ENCODE measurements around the gene EFHD1.

EFHD1 gene

DNA sequence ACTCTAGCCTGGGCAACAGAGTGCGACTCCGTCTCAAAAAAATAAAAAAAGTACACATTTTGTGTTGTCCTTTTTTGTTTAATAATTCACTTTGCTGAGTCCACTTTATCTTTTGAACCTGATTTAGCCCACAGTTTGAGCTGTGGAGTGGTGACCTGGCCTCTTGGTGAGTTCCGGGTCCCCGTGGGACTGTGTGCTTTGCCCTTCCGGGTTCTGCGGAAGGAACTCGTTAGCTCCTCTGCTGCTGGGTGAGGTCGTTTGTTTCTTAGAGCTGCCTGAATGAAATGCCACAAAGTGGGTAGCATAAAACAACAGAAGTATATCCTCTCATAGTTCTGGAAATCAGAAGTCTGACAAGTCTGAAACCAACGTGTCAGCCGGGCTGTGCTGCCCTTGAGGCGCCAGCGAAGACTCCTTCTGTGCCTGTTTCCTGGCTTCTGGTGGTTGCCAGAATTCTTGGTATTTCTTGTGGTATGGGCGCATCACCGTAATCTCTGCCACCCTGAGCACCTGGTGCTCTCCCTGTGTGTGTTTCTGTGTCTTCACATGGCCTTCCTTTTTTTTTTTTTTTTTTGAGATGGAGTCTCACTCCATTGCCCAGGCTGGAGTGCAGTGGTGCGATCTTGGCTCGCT is 3.5 kb downstream of the EFHD1 start:
- H3K27ac ChIP-seq (ENCODE audit: low read depth, low read length), result no peak overlapping the region
- H3K4me3 ChIP-seq (ENCODE audit: low read depth, low read length), result no peak overlapping the region
- H3K9ac ChIP-seq (ENCODE audit: low read length), result no peak overlapping the region
- no peaks in the 10 kb centered on the region; the same call in 1 of the 2 replicates for H3K4me1 ChIP-seq (ENCODE audit: control insufficient read depth, insufficient read depth, low read length)
- no peaks in the 10 kb centered on the region for H3K9me3 ChIP-seq (ENCODE audit: control insufficient read depth, insufficient read depth, low read depth, low read length)
- H3K27me3 ChIP-seq (ENCODE audit: control insufficient read depth, insufficient read depth, low read length), result peaks cover 74% of the 10 kb centered on the region
- H3K36me3 ChIP-seq (ENCODE audit: control insufficient read depth, insufficient read depth, low read length), result no peaks in the 10 kb centered on the region

- no peaks in the 10 kb centered on the region for H3K36me3 ChIP-seq (ENCODE audit: control insufficient read depth, insufficient read depth, low read length)
- H3K9ac ChIP-seq (ENCODE audit: low read length), result no peak overlapping the region
- no peak overlapping the region for H3K27ac ChIP-seq (ENCODE audit: low read depth, low read length)
- H3K4me3 ChIP-seq (ENCODE audit: low read depth, low read length), result no peak overlapping the region
- no peaks in the 10 kb centered on the region for H3K9me3 ChIP-seq (ENCODE audit: control insufficient read depth, insufficient read depth, low read depth, low read length)
- no peaks in the 10 kb centered on the region; the same call in 1 of the 2 replicates for H3K4me1 ChIP-seq (ENCODE audit: control insufficient read depth, insufficient read depth, low read length)
- H3K27me3 ChIP-seq (ENCODE audit: control insufficient read depth, insufficient read depth, low read length), result peaks cover 63% of the 10 kb centered on the region
These were observed 4.6 kb downstream of the EFHD1 start for GRCh38 chr2:232637866-232638583.

DNA sequence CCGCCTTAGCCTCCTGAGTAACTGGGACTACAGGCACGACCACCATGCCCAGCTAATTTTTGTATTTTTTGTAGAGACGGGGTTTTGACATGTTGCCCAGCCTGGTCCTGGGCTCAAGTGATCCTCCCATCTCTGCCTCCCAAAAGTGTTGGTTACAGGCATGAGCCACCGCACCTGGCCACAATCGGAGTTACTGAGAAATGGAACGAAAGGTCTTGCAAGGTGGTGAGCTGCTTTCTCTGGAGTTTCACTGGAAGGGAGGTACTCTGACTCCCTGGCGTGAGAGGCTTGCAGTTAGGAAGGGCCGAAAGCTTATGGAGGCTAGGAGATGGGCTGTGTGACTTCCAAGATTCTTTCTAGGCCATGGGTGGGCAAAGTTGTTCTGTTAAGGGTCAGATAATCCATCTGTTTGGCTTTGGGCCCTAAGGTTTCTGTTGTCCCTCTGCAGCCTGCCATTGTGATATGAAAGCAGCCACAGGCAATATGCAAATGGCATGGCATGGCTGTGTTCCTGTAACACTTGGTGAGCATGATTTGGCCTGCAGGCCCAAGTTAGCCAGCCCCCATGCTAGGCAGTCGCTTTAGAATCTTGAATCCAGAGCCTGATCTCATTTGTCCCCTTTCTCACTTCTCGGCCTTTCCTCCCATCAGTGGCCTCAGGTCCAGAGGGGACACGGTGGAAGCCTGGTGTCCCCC is 7.9 kb downstream of the EFHD1 start:
- H3K27me3 ChIP-seq (ENCODE audit: control insufficient read depth, insufficient read depth, low read length), result peaks cover 30% of the 10 kb centered on the region
- no peaks in the 10 kb centered on the region for H3K9me3 ChIP-seq (ENCODE audit: control insufficient read depth, insufficient read depth, low read depth, low read length)
- H3K36me3 ChIP-seq (ENCODE audit: control insufficient read depth, insufficient read depth, low read length), result no peaks in the 10 kb centered on the region
- no peak overlapping the region for H3K9ac ChIP-seq (ENCODE audit: low read length)
- H3K27ac ChIP-seq (ENCODE audit: low read depth, low read length), result no peak overlapping the region
- no peaks in the 10 kb centered on the region; the same call in 1 of the 2 replicates for H3K4me1 ChIP-seq (ENCODE audit: control insufficient read depth, insufficient read depth, low read length)
- H3K4me3 ChIP-seq (ENCODE audit: low read depth, low read length), result no peak overlapping the region

- no peaks in the 10 kb centered on the region for H3K36me3 ChIP-seq (ENCODE audit: control insufficient read depth, insufficient read depth, low read length)
- peaks cover 17% of the 10 kb centered on the region for H3K27me3 ChIP-seq (ENCODE audit: control insufficient read depth, insufficient read depth, low read length)
- H3K4me3 ChIP-seq (ENCODE audit: low read depth, low read length), result no peak overlapping the region
- H3K4me1 ChIP-seq (ENCODE audit: control insufficient read depth, insufficient read depth, low read length), result no peaks in the 10 kb centered on the region; the same call in 1 of the 2 replicates
- H3K27ac ChIP-seq (ENCODE audit: low read depth, low read length), result no peak overlapping the region
- H3K9ac ChIP-seq (ENCODE audit: low read length), result no peak overlapping the region
- H3K9me3 ChIP-seq (ENCODE audit: control insufficient read depth, insufficient read depth, low read depth, low read length), result no peaks in the 10 kb centered on the region
These were observed 9.7 kb downstream of the EFHD1 start for GRCh38 chr2:232643147-232643425.

DNA sequence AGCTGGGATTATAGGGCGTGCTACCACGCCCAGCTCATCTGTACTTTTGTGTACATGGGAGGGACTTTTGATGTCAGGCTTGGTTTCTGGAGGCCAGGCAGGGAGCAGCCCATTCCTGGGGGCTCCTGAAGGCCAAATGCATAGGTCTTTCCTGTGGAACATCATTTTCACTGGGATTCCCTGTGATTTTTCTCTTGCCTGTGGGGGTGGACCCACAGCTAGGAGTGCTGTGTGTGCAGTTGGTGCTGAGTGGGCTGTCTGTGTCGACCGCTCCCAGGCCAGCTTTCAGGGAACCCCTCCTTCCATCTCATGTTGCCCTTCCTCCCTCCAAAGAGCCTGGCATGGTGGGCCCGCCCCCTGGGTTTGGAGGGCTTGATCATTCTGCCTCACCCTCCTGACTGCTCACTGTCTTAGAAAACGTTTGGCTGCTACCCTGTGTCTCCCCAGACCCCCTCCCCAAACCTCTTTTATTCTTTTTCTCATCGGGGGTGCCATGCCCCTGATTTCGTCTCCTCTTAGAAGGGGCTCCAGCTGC is 10.5 kb downstream of the EFHD1 start:
- H3K9me3 ChIP-seq (ENCODE audit: control insufficient read depth, insufficient read depth, low read depth, low read length), result no peaks in the 10 kb centered on the region
- H3K4me3 ChIP-seq (ENCODE audit: low read depth, low read length), result no peak overlapping the region
- no peaks in the 10 kb centered on the region; the same call in 1 of the 2 replicates for H3K4me1 ChIP-seq (ENCODE audit: control insufficient read depth, insufficient read depth, low read length)
- no peak overlapping the region for H3K9ac ChIP-seq (ENCODE audit: low read length)
- H3K27me3 ChIP-seq (ENCODE audit: control insufficient read depth, insufficient read depth, low read length), result peaks cover 10% of the 10 kb centered on the region
- H3K27ac ChIP-seq (ENCODE audit: low read depth, low read length), result no peak overlapping the region
- H3K36me3 ChIP-seq (ENCODE audit: control insufficient read depth, insufficient read depth, low read length), result no peaks in the 10 kb centered on the region

DNA sequence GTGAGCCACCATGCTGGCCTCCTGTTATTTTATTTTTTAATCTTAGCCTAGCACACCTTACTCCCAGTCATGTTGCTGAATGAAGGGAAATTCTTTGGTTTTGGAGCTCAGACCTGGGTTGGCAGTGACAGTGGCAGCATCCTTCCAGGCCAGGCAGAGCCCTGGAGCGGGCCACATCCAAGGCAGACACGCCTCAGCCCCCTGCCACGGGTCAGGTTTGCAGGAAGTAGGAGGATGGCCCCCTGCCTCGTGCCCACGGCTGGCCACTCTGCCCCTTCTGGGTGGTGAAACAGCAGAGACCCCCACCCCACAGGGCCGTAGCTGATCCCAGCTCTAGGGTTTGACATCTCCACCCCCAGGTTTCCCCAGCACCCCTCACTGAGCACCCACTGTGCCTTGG is 11.7 kb downstream of the EFHD1 start:
- no peaks in the 10 kb centered on the region for H3K9me3 ChIP-seq (ENCODE audit: control insufficient read depth, insufficient read depth, low read depth, low read length)
- H3K4me3 ChIP-seq (ENCODE audit: low read depth, low read length), result no peak overlapping the region
- H3K27me3 ChIP-seq (ENCODE audit: control insufficient read depth, insufficient read depth, low read length), result no peaks in the 10 kb centered on the region; the same call in 1 of the 2 replicates
- no peak overlapping the region for H3K9ac ChIP-seq (ENCODE audit: low read length)
- H3K36me3 ChIP-seq (ENCODE audit: control insufficient read depth, insufficient read depth, low read length), result no peaks in the 10 kb centered on the region
- peaks cover 7% of the 10 kb centered on the region; the same call in 1 of the 2 replicates for H3K4me1 ChIP-seq (ENCODE audit: control insufficient read depth, insufficient read depth, low read length)
- H3K27ac ChIP-seq (ENCODE audit: low read depth, low read length), result no peak overlapping the region

GRCh38 chr2:232646726-232647125 is 13.3 kb downstream of the EFHD1 start:
- Histone ChIP-seq H3K9me3 (ENCODE audit: control insufficient read depth, insufficient read depth, low read depth, low read length) (no peaks in the 10 kb centered on the region), H3K4me3 (ENCODE audit: low read depth, low read length) (no peak overlapping the region), H3K27me3 (ENCODE audit: control insufficient read depth, insufficient read depth, low read length) (no peaks in the 10 kb centered on the region), H3K27ac (ENCODE audit: low read depth, low read length) (no peak overlapping the region), H3K36me3 (ENCODE audit: control insufficient read depth, insufficient read depth, low read length) (no peaks in the 10 kb centered on the region), H3K9ac (ENCODE audit: low read length) (no peak overlapping the region), H3K4me1 (ENCODE audit: control insufficient read depth, insufficient read depth, low read length) (peaks cover 7% of the 10 kb centered on the region; the same call in 1 of the 2 replicates)

GRCh38 chr2:232647261-232647660 is 13.9 kb downstream of the EFHD1 start:
- H3K9ac ChIP-seq (ENCODE audit: low read length), result no peak overlapping the region

GRCh38 chr2:232649033-232649432 is 15.6 kb downstream of the EFHD1 start:
- Histone ChIP-seq H3K4me1 (ENCODE audit: control insufficient read depth, insufficient read depth, low read length) (peaks cover 16% of the 10 kb centered on the region; the same call in 1 of the 2 replicates), H3K9me3 (ENCODE audit: control insufficient read depth, insufficient read depth, low read depth, low read length) (no peaks in the 10 kb centered on the region), H3K27me3 (ENCODE audit: control insufficient read depth, insufficient read depth, low read length) (no peaks in the 10 kb centered on the region), H3K4me3 (ENCODE audit: low read depth, low read length) (no peak overlapping the region), H3K36me3 (ENCODE audit: control insufficient read depth, insufficient read depth, low read length) (no peaks in the 10 kb centered on the region), H3K9ac (ENCODE audit: low read length) (no peak overlapping the region), H3K27ac (ENCODE audit: low read depth, low read length) (no peak overlapping the region)

More at GRCh38 chr2:232647261-232647660, 13.9 kb downstream of the EFHD1 start:
- Histone ChIP-seq H3K27ac (ENCODE audit: low read depth, low read length) (no peak overlapping the region), H3K27me3 (ENCODE audit: control insufficient read depth, insufficient read depth, low read length) (no peaks in the 10 kb centered on the region), H3K36me3 (ENCODE audit: control insufficient read depth, insufficient read depth, low read length) (no peaks in the 10 kb centered on the region), H3K9me3 (ENCODE audit: control insufficient read depth, insufficient read depth, low read depth, low read length) (no peaks in the 10 kb centered on the region), H3K4me3 (ENCODE audit: low read depth, low read length) (no peak overlapping the region), H3K4me1 (ENCODE audit: control insufficient read depth, insufficient read depth, low read length) (peaks cover 12% of the 10 kb centered on the region; the same call in 1 of the 2 replicates)

- no peaks in the 10 kb centered on the region for H3K27me3 ChIP-seq (ENCODE audit: control insufficient read depth, insufficient read depth, low read length)
- no peak overlapping the region for H3K9ac ChIP-seq (ENCODE audit: low read length)
- peaks cover 16% of the 10 kb centered on the region; the same call in 1 of the 2 replicates for H3K4me1 ChIP-seq (ENCODE audit: control insufficient read depth, insufficient read depth, low read length)
These were observed 19.1 kb downstream of the EFHD1 start for GRCh38 chr2:232652505-232652851.

GRCh38 chr2:232653441-232653840 is 20.0 kb downstream of the EFHD1 start:
- Histone ChIP-seq H3K27ac (ENCODE audit: low read depth, low read length) (no peak overlapping the region), H3K4me3 (ENCODE audit: low read depth, low read length) (no peak overlapping the region), H3K4me1 (ENCODE audit: control insufficient read depth, insufficient read depth, low read length) (peaks cover 16% of the 10 kb centered on the region; the same call in 1 of the 2 replicates), H3K9me3 (ENCODE audit: control insufficient read depth, insufficient read depth, low read depth, low read length) (no peaks in the 10 kb centered on the region), H3K36me3 (ENCODE audit: control insufficient read depth, insufficient read depth, low read length) (no peaks in the 10 kb centered on the region), H3K27me3 (ENCODE audit: control insufficient read depth, insufficient read depth, low read length) (no peaks in the 10 kb centered on the region), H3K9ac (ENCODE audit: low read length) (no peak overlapping the region)

More at GRCh38 chr2:232652505-232652851, 19.1 kb downstream of the EFHD1 start:
- Histone ChIP-seq H3K4me3 (ENCODE audit: low read depth, low read length) (no peak overlapping the region), H3K36me3 (ENCODE audit: control insufficient read depth, insufficient read depth, low read length) (no peaks in the 10 kb centered on the region), H3K27ac (ENCODE audit: low read depth, low read length) (no peak overlapping the region), H3K9me3 (ENCODE audit: control insufficient read depth, insufficient read depth, low read depth, low read length) (no peaks in the 10 kb centered on the region)

All from HUES6 (cell line).